Stimulated activated naive B cell treated with anti-CD40 and anti-IgM and Interleukin-4, amounts not matched to agents 10 μg/mL and 1 μg/mL and 100 μg/mL, for 72 hours (primary cell): ENCODE measurements around the gene IVD.

Experiments
- ATAC-seq, 2 donors: fragments of 150-1000 bp; cut with Tn5 transposase; replicated peaks; 2 replicates each; pipeline ENCODE4 v1.10.0; 2021; ENCODE audit warnings: moderate library complexity in 1 of 2
- DNase-seq: peaks from one replicate; pipeline ENCODE4 v3.0.0; 2021
- H3K27ac Mint-ChIP-seq: one replicate; pipeline ENCODE4 v1.8.0; 2022; ENCODE audit warnings: mild to moderate bottlenecking, mixed read lengths
- H3K27me3 Mint-ChIP-seq, 2 donors: one replicate each; pipeline ENCODE4 v1.8.0; 2022; ENCODE audit warnings: mixed read lengths in 2 of 2
- H3K36me3 Mint-ChIP-seq, 2 donors: one replicate each; pipeline ENCODE4 v1.8.0; 2022; ENCODE audit warnings: mixed read lengths in 2 of 2, mild to moderate bottlenecking in 1 of 2
- H3K4me1 Mint-ChIP-seq, 2 donors: one replicate each; pipeline ENCODE4 v1.8.0; 2022; ENCODE audit warnings: mixed read lengths in 2 of 2, mild to moderate bottlenecking in 1 of 2
- H3K4me3 Mint-ChIP-seq, 2 donors: one replicate each; pipeline ENCODE4 v1.8.0; 2022; ENCODE audit warnings: mild to moderate bottlenecking in 2 of 2, mixed read lengths in 2 of 2, moderate library complexity in 1 of 2
- H3K9me3 Mint-ChIP-seq, 2 donors: one replicate each; pipeline ENCODE4 v1.8.0; 2022; ENCODE audit warnings: mixed read lengths in 2 of 2, mild to moderate bottlenecking in 1 of 2

The IVD gene

GRCh38 chr15:40459391-40460015, 53.9 kb downstream of the IVD start:
- ATAC-seq = no peak
- H3K36me3 Mint-ChIP-seq = peaks cover 4 to 8% of the 10 kb centered on the region in 2 donors
- H3K9me3 Mint-ChIP-seq = no peaks in the 10 kb centered on the region
- no peaks in the 10 kb centered on the region for H3K27me3 Mint-ChIP-seq
- H3K4me3 Mint-ChIP-seq = no peak overlapping the region
- DNase-seq = no peak
- H3K4me1 Mint-ChIP-seq = peaks cover 21 to 45% of the 10 kb centered on the region in 2 donors
- no peak overlapping the region for H3K27ac Mint-ChIP-seq

- H3K4me3 Mint-ChIP-seq = no peak overlapping the region
- H3K9me3 Mint-ChIP-seq = no peaks in the 10 kb centered on the region
- peaks cover 18 to 42% of the 10 kb centered on the region in 2 donors for H3K4me1 Mint-ChIP-seq
- ATAC-seq = no peak
- H3K27me3 Mint-ChIP-seq = no peaks in the 10 kb centered on the region
- no peak for DNase-seq
- peaks cover 7 to 8% of the 10 kb centered on the region in 2 donors for H3K36me3 Mint-ChIP-seq
- no peak overlapping the region for H3K27ac Mint-ChIP-seq
Observed at GRCh38 chr15:40460404-40460803, 54.8 kb downstream of the IVD start.

- Mint-ChIP-seq H3K27ac (no peak overlapping the region), H3K36me3 (peaks cover 14% of the 10 kb centered on the region in 2 donors), H3K27me3 (no peaks in the 10 kb centered on the region), H3K4me3 (no peak overlapping the region), H3K4me1 (peaks cover 11 to 27% of the 10 kb centered on the region in 2 donors), H3K9me3 (no peaks in the 10 kb centered on the region)
- ATAC-seq (no peak), DNase-seq (no peak)
Observed at GRCh38 chr15:40461958-40462357, 56.4 kb downstream of the IVD start.

- Mint-ChIP-seq H3K36me3 (peaks cover 14 to 15% of the 10 kb centered on the region in 2 donors), H3K4me3 (no peak overlapping the region), H3K4me1 (peaks cover 9 to 15% of the 10 kb centered on the region in 2 donors), H3K9me3 (no peaks in the 10 kb centered on the region), H3K27me3 (no peaks in the 10 kb centered on the region), H3K27ac (no peak overlapping the region)
- DNase-seq = no peak
- no peak for ATAC-seq
Observed at GRCh38 chr15:40463279-40463678, 57.7 kb downstream of the IVD start.

- ATAC-seq (no peak), DNase-seq (no peak)
- Mint-ChIP-seq H3K27ac (no peak overlapping the region), H3K4me3 (no peak overlapping the region), H3K36me3 (peaks cover 14 to 15% of the 10 kb centered on the region in 2 donors), H3K27me3 (no peaks in the 10 kb centered on the region), H3K4me1 (peaks cover 9 to 15% of the 10 kb centered on the region in 2 donors), H3K9me3 (no peaks in the 10 kb centered on the region)
Observed at GRCh38 chr15:40463886-40464545, 58.4 kb downstream of the IVD start.

GRCh38 chr15:40464595-40465185, 59.1 kb downstream of the IVD start:
- peaks cover 15 to 17% of the 10 kb centered on the region in 2 donors for H3K4me1 Mint-ChIP-seq
- DNase-seq (no peak), ATAC-seq (no peak)
- H3K36me3 Mint-ChIP-seq = peaks cover 10 to 11% of the 10 kb centered on the region in 2 donors
- H3K27ac Mint-ChIP-seq = peak overlapping the region; percentile 65
- H3K4me3 Mint-ChIP-seq = no peak overlapping the region
- H3K27me3 Mint-ChIP-seq = no peaks in the 10 kb centered on the region
- no peaks in the 10 kb centered on the region for H3K9me3 Mint-ChIP-seq

GRCh38 chr15:40465939-40466338, 60.3 kb downstream of the IVD start:
- Mint-ChIP-seq H3K36me3 (peaks cover 10 to 11% of the 10 kb centered on the region in 2 donors), H3K4me1 (peaks cover 16 to 24% of the 10 kb centered on the region in 2 donors), H3K27ac (no peak overlapping the region), H3K9me3 (no peaks in the 10 kb centered on the region), H3K4me3 (no peak overlapping the region), H3K27me3 (no peaks in the 10 kb centered on the region)
- DNase-seq (no peak), ATAC-seq (no peak)

- H3K27ac Mint-ChIP-seq = no peak overlapping the region
Observed at GRCh38 chr15:40466426-40467260, 61.0 kb downstream of the IVD start.

GRCh38 chr15:40467261-40467615, 61.6 kb downstream of the IVD start:
- no peak overlapping the region for H3K4me3 Mint-ChIP-seq
- H3K9me3 Mint-ChIP-seq = no peaks in the 10 kb centered on the region
- DNase-seq (no peak), ATAC-seq (no peak)
- H3K4me1 Mint-ChIP-seq = peaks cover 23 to 33% of the 10 kb centered on the region in 2 donors
- no peaks in the 10 kb centered on the region for H3K27me3 Mint-ChIP-seq
- H3K36me3 Mint-ChIP-seq = peaks cover 10 to 11% of the 10 kb centered on the region in 2 donors
- peak overlapping the region; percentile 68 for H3K27ac Mint-ChIP-seq

More at GRCh38 chr15:40466426-40467260, 61.0 kb downstream of the IVD start:
- ATAC-seq (no peak), DNase-seq (no peak)
- Mint-ChIP-seq H3K4me3 (no peak overlapping the region), H3K36me3 (peaks cover 10 to 11% of the 10 kb centered on the region in 2 donors), H3K9me3 (no peaks in the 10 kb centered on the region), H3K27me3 (no peaks in the 10 kb centered on the region), H3K4me1 (peaks cover 18 to 27% of the 10 kb centered on the region in 2 donors)

GRCh38 chr15:40468898-40469331, 63.3 kb downstream of the IVD start:
- Mint-ChIP-seq H3K36me3 (peaks cover 10 to 11% of the 10 kb centered on the region in 2 donors), H3K4me1 (peaks cover 24 to 41% of the 10 kb centered on the region in 2 donors), H3K4me3 (no peak overlapping the region), H3K9me3 (no peaks in the 10 kb centered on the region), H3K27ac (peak overlapping the region; percentile 14), H3K27me3 (no peaks in the 10 kb centered on the region)
- ATAC-seq = no peak
- no peak for DNase-seq

GRCh38 chr15:40469776-40470390, 64.3 kb downstream of the IVD start:
- Mint-ChIP-seq H3K4me1 (peaks cover 20 to 39% of the 10 kb centered on the region in 2 donors), H3K4me3 (peak overlapping the region; percentile 41 to 52), H3K27me3 (no peaks in the 10 kb centered on the region), H3K36me3 (peaks cover 7 to 10% of the 10 kb centered on the region in 2 donors), H3K27ac (peak overlapping the region; percentile 66), H3K9me3 (no peaks in the 10 kb centered on the region)
- ATAC-seq = no peak
- DNase-seq = no peak

- Mint-ChIP-seq H3K27ac (peak within 1 kb of the TSS; percentile 88), H3K4me3 (peak within 1 kb of the TSS; percentile 87 to 92), H3K9me3 (no peaks in the 10 kb centered on the region), H3K36me3 (peaks cover 5 to 7% of the 10 kb centered on the region in 2 donors), H3K27me3 (no peaks in the 10 kb centered on the region), H3K4me1 (peaks cover 19 to 36% of the 10 kb centered on the region in 2 donors)
- ATAC-seq (peak; percentile 66 to 77), DNase-seq (peak; percentile 12)
Observed at GRCh38 chr15:40470423-40471104, 65.0 kb downstream of the IVD start, which contains the start of gene CHST14. TSS of gene CHST14 (plus strand) at chr15:40470984. CDS start at chr15:40471214, 230 bp downstream.
